Measurements from ENCODE around the gene COLEC12. TPM values are rescaled to one million over a fixed set of nuclear protein-coding genes. Genes with fewer than 3 reads are reported as not detected.

The COLEC12 gene
- total RNA-seq, 4 donors from 2014 or later, result 20.2 to 81.3 (median 29.1) TPM

DNA sequence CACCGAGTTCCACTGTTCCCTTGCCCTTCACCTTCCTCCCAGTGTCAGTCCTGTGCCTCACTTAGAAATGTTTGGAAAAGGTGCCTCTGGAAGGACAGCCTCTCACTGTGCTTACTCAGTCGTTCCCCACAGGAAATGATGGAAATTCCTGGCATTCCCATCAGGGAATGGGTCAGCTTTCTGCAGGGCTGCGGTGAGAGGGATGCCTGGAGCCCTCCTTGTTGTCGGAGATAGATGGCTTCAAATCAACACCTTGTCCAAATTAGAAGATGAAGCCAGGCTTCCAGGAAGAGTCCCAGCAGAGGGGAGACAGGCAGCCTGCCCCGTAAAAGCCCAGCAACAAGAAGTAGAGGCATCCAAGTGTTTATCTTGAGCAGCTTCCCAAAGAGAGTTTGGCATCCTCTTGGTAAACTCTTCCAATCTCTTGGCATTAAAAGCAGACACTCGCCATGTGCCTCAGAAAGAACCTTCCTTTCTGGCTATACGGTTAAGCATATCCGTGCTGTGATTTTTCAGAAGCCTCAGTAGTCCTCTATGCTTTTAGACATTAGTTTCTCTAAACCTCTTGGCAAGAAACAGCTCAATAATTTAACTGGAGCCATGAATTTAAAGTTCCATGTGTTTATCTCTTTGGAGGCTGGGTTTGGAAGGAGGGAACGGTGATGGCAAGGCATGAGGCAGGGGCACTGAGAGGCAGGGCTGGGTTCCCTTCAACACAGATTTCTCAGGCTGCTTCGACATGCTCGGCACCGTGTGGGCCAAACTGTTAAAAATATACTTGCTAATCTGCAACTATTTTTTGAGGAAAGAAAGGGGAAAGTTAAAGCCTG lies 25.1 kb downstream of the COLEC12 start:
- no peaks in the 10 kb centered on the region for H3K36me3 ChIP-seq
- no peaks in the 10 kb centered on the region for H3K4me1 ChIP-seq
- DNase-seq, result peak in 1 of 2 donors; percentile 30
- H3K4me3 ChIP-seq, result no peak overlapping the region
- no peaks in the 10 kb centered on the region for H3K9me3 ChIP-seq
- intact Hi-C loops (cut with DNase I; ENCODE audit: low total_unique reads), result no loop called here
- H3K27me3 ChIP-seq, result no peaks in the 10 kb centered on the region
- TF ChIP-seq POLR2A (IDR thresholded peaks at IDR 0.05) (no peak), CTCF (IDR thresholded peaks at IDR 0.05) (no peak)
- peak overlapping the region; percentile 55 to 56 for H3K27ac ChIP-seq

DNA sequence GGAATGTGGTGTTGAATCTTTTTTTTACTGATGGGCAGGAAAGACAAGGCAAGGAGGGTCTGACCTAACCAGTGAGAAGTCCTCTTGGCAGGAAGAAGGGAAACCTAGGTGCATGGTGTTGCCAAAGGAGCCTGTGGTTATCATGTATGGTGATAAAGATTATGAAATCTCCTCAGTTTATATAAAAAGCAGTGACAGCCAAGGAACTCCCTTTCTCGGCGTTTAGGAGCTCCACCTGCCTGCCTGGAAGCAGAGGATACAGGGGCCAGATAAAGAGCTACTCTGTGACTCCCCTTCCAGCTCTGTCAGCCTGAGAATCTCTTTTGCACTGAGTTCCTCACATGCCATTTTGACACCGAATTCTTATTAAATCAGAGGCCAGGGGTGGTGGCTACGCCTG lies 26.1 kb downstream of the COLEC12 start:
- Histone ChIP-seq H3K4me1 (no peaks in the 10 kb centered on the region), H3K9me3 (no peaks in the 10 kb centered on the region), H3K36me3 (no peaks in the 10 kb centered on the region), H3K4me3 (no peak overlapping the region), H3K27ac (peak overlapping the region; percentile 1 to 55), H3K27me3 (no peaks in the 10 kb centered on the region)
- DNase-seq, result peak in 1 of 2 donors; percentile 27
- TF ChIP-seq CTCF (IDR thresholded peaks at IDR 0.05) (no peak), POLR2A (IDR thresholded peaks at IDR 0.05) (no peak)
- intact Hi-C loops (cut with DNase I; ENCODE audit: low total_unique reads), result no loop called here

DNA sequence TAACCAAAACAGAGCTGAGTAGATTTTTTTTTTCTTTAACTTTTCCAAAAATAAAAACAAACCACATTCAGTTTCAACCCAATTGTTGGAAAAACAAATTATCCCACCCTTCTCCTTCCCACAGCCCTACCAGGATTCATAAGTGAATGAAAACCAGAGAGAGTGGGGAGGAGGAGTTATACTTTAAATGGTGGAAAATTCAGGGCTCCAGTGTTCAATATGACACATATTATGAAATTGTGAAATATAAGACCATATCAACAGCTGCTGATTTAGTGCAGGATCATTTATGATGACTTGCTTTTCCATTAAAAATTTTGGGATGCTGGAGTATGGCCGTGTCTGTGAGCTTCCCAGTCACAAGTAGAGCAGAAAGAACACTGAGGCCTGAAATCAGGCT lies 26.7 kb downstream of the COLEC12 start:
- DNase-seq, result no peak
- H3K9me3 ChIP-seq, result no peaks in the 10 kb centered on the region
- no peak overlapping the region for H3K4me3 ChIP-seq
- intact Hi-C loops (cut with DNase I; ENCODE audit: low total_unique reads), result no loop called here
- TF ChIP-seq CTCF (IDR thresholded peaks at IDR 0.05) (no peak), POLR2A (IDR thresholded peaks at IDR 0.05) (no peak)
- H3K36me3 ChIP-seq, result no peaks in the 10 kb centered on the region
- H3K27ac ChIP-seq, result no peak overlapping the region
- no peaks in the 10 kb centered on the region for H3K4me1 ChIP-seq
- H3K27me3 ChIP-seq, result no peaks in the 10 kb centered on the region

DNA sequence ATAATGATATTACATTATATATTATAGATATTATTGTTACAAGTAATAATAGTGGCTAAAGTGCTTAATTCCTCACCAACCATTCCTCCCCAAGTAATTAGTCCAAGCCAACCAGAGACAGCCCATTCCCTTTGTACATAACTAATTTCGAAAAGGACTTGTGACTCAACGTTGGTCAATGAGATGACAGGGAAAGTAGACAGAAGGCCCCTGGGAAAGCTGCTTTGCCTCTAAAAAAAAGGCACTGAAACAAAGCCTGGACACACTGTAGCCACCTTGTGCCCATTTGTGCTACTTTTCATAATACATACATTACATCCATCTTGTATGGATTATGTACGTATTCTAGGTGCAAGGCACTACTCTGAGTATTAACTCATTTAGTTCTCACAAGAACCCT lies 28.8 kb downstream of the COLEC12 start:
- Histone ChIP-seq H3K4me1 (no peaks in the 10 kb centered on the region), H3K27me3 (no peaks in the 10 kb centered on the region), H3K36me3 (no peaks in the 10 kb centered on the region), H3K4me3 (no peak overlapping the region), H3K9me3 (no peaks in the 10 kb centered on the region), H3K27ac (no peak overlapping the region)
- intact Hi-C loops (cut with DNase I; ENCODE audit: low total_unique reads), result no loop called here
- TF ChIP-seq POLR2A (IDR thresholded peaks at IDR 0.05), result no peak
- no peak for TF ChIP-seq CTCF (IDR thresholded peaks at IDR 0.05)
- DNase-seq, result no peak

- TF ChIP-seq POLR2A (IDR thresholded peaks at IDR 0.05), result no peak
- no peak for TF ChIP-seq CTCF (IDR thresholded peaks at IDR 0.05)
- Histone ChIP-seq H3K4me1 (no peaks in the 10 kb centered on the region), H3K27ac (peak overlapping the region in 1 of 2 donors; percentile 16), H3K36me3 (no peaks in the 10 kb centered on the region), H3K9me3 (no peaks in the 10 kb centered on the region), H3K4me3 (no peak overlapping the region), H3K27me3 (no peaks in the 10 kb centered on the region)
- no peak for DNase-seq
- intact Hi-C loops (cut with DNase I; ENCODE audit: low total_unique reads), result no loop called here
Measured at GRCh38 chr18:470661-471501, 29.6 kb downstream of the COLEC12 start.
